ENCODE data around the gene BIRC7. TPM values are rescaled to one million over a fixed set of nuclear protein-coding genes. Genes with fewer than 3 reads are reported as not detected.
A peak's percentile ranks its signal among the peaks of the same experiment; 100 is the strongest.

The BIRC7 gene
- total RNA-seq, 2 experiments from 2014 or later, result not detected

DNA sequence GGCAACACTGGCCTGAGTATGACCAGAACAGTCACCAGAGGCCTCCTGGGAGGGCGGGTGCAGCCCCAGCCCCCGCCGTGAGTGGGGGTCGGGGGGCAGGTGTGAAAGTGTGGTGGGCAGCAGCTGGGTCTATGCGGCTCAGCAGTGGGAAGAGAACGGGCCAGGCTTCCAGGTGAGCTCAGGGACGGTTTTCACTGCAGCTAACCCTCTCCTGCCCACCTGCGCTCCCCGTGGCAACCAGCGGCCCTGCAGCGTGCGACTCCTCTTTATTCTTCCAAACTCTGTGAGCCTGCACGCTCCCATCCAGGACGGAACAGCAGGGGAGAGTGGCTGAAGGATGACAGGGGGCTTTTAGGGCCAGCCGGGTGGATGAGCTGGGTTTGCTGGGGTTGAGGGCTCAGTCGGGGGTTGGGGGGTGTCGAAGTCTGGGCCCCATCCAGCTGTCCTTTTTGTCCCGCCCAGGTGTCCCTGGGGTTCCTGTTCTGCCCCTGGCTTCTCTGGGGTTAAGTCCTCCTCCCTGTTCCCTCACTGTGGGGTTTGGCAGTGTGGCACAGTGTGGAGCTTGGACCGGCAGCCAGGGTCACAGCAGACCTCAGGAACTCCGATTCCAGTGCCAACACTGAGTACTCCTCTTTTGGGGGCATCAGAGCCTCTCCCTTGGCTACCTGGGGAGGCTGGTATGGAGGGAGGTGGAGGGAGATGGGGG lies 859 bp upstream of the BIRC7 start:
- peak; percentile 81 for ATAC-seq (ENCODE audit: poor library complexity)
- H3K27ac ChIP-seq (ENCODE audit: low read depth in 1 of 2, low read length in 2 of 2), result no peak overlapping the region
- ChIA-PET POLR2A (interaction anchor here (1.3 kb wide), 1 partner anchor 133 kb away, joined by 3 read pairs; no protein-coding TSS in a partner anchor), CTCF (interaction anchor here (1.8 kb wide), 1 partner anchor 11 kb away, joined by 7 read pairs; no protein-coding TSS in a partner anchor)
- Mint-ChIP-seq H3K36me3 (ENCODE audit: low read depth) (no peaks in the 10 kb centered on the region), H3K27ac (no peak overlapping the region), H3K9me3 (no peaks in the 10 kb centered on the region), H3K4me3 (no peak overlapping the region), H3K27me3 (peaks cover 28% of the 10 kb centered on the region), H3K4me1 (ENCODE audit: low read depth) (peaks cover 4% of the 10 kb centered on the region)
- H3K9me3 ChIP-seq (ENCODE audit: control insufficient read depth in 1 of 2, insufficient read depth in 1 of 2, low read length in 2 of 2), result peaks cover 0 to 8% of the 10 kb centered on the region in 2 experiments
- peak in 7 of 14 experiments; percentile 11 to 59 (median 28) for DNase-seq
- intact Hi-C loops (cut with DNase I, micrococcal nuclease), result no loop called here
- H3K36me3 ChIP-seq (ENCODE audit: insufficient read depth, low read length), result no peaks in the 10 kb centered on the region
- peaks cover 17% of the 10 kb centered on the region for H3K4me1 ChIP-seq (ENCODE audit: insufficient read depth, low read length)
- TF ChIP-seq, protein P1, sequence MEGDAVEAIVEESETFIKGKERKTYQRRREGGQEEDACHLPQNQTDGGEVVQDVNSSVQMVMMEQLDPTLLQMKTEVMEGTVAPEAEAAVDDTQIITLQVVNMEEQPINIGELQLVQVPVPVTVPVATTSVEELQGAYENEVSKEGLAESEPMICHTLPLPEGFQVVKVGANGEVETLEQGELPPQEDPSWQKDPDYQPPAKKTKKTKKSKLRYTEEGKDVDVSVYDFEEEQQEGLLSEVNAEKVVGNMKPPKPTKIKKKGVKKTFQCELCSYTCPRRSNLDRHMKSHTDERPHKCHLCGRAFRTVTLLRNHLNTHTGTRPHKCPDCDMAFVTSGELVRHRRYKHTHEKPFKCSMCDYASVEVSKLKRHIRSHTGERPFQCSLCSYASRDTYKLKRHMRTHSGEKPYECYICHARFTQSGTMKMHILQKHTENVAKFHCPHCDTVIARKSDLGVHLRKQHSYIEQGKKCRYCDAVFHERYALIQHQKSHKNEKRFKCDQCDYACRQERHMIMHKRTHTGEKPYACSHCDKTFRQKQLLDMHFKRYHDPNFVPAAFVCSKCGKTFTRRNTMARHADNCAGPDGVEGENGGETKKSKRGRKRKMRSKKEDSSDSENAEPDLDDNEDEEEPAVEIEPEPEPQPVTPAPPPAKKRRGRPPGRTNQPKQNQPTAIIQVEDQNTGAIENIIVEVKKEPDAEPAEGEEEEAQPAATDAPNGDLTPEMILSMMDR (IDR thresholded peaks at IDR 0.05), result peak; percentile 13
- H3K27me3 ChIP-seq (ENCODE audit: control insufficient read depth in 1 of 2, insufficient read depth in 2 of 2, low read length in 2 of 2), result peaks cover 20 to 36% of the 10 kb centered on the region in 2 experiments
- H3K4me3 ChIP-seq (ENCODE audit: low read length), result no peak overlapping the region

DNA sequence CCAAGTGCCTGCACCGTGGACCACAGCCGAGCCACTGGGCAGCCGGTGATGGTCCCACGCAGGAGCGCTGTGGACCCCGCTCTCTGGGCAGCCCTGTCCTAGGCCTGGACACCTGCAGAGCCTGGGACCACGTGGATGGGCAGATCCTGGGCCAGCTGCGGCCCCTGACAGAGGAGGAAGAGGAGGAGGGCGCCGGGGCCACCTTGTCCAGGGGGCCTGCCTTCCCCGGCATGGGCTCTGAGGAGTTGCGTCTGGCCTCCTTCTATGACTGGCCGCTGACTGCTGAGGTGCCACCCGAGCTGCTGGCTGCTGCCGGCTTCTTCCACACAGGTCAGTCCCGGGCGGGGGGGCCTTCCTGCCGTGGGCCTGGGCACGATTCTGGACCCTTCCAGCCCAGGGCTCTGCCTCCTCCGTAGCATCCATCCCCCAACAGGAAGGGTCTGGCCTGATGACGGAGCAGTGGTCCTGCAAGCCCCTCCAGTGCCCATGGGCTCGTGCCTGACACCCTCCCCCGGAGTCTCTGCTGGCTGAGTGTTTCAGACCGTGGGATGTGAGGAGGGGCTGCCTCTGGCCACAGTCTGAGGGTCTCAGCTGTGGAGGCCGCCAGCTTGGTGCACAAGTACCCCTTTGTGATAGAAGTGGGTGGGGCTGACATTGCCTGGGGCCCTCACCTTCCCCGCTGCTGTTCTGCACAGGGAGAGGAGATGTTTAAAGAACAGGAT lies 572 bp downstream of the BIRC7 start:
- Mint-ChIP-seq H3K4me3 (no peak overlapping the region), H3K9me3 (no peaks in the 10 kb centered on the region), H3K27ac (no peak overlapping the region), H3K27me3 (peaks cover 14% of the 10 kb centered on the region), H3K36me3 (ENCODE audit: low read depth) (no peaks in the 10 kb centered on the region), H3K4me1 (ENCODE audit: low read depth) (no peaks in the 10 kb centered on the region)
- Histone ChIP-seq H3K27ac (ENCODE audit: low read depth in 1 of 2, low read length in 2 of 2) (no peak overlapping the region), H3K36me3 (ENCODE audit: insufficient read depth, low read length) (no peaks in the 10 kb centered on the region), H3K27me3 (ENCODE audit: control insufficient read depth in 1 of 2, insufficient read depth in 2 of 2, low read length in 2 of 2) (peaks cover 12 to 22% of the 10 kb centered on the region in 2 experiments), H3K9me3 (ENCODE audit: control insufficient read depth in 1 of 2, insufficient read depth in 1 of 2, low read length in 2 of 2) (peaks cover 0 to 4% of the 10 kb centered on the region in 2 experiments), H3K4me3 (ENCODE audit: low read length) (no peak overlapping the region), H3K4me1 (ENCODE audit: insufficient read depth, low read length) (peaks cover 17% of the 10 kb centered on the region)
- intact Hi-C loops (cut with DNase I, micrococcal nuclease), result no loop called here
- DNase-seq (no peak), ATAC-seq (ENCODE audit: poor library complexity) (no peak)
- ChIA-PET POLR2A (interaction anchor here (0.9 kb wide), 1 partner anchor 36 kb away, joined by 4 read pairs; the partner anchor contains the start of gene ARFGAP1), CTCF (interaction anchor here (1.8 kb wide), 1 partner anchor 13 kb away, joined by 7 read pairs; no protein-coding TSS in a partner anchor)
- TF ChIP-seq, protein P1 (IDR thresholded peaks at IDR 0.05), result no peak

GRCh38 chr20:63238031-63238430 lies 2.3 kb downstream of the BIRC7 start:
- H3K9me3 Mint-ChIP-seq, result no peaks in the 10 kb centered on the region
- ChIA-PET POLR2A (no interaction called here), CTCF (no interaction called here)
- Histone ChIP-seq H3K4me3 (ENCODE audit: low read length) (no peak overlapping the region), H3K36me3 (ENCODE audit: insufficient read depth, low read length) (no peaks in the 10 kb centered on the region), H3K27ac (ENCODE audit: low read depth in 1 of 2, low read length in 2 of 2) (no peak overlapping the region), H3K4me1 (ENCODE audit: insufficient read depth, low read length) (peaks cover 17% of the 10 kb centered on the region), H3K27me3 (ENCODE audit: control insufficient read depth in 1 of 2, insufficient read depth in 2 of 2, low read length in 2 of 2) (peaks cover 5 to 9% of the 10 kb centered on the region in 2 experiments), H3K9me3 (ENCODE audit: control insufficient read depth in 1 of 2, insufficient read depth in 1 of 2, low read length in 2 of 2) (peaks cover 0 to 4% of the 10 kb centered on the region in 2 experiments)
- H3K27me3 Mint-ChIP-seq, result peaks cover 5% of the 10 kb centered on the region
- TF ChIP-seq, protein P1 (IDR thresholded peaks at IDR 0.05), result no peak
- intact Hi-C loops (cut with DNase I, micrococcal nuclease), result no loop called here
- no peaks in the 10 kb centered on the region for H3K4me1 Mint-ChIP-seq (ENCODE audit: low read depth)
- DNase-seq (no peak), ATAC-seq (ENCODE audit: poor library complexity) (no peak)
- no peak overlapping the region for H3K27ac Mint-ChIP-seq
- H3K36me3 Mint-ChIP-seq (ENCODE audit: low read depth), result no peaks in the 10 kb centered on the region
- H3K4me3 Mint-ChIP-seq, result no peak overlapping the region

All from CD4-positive, alpha-beta T cell (primary cell).